ENCODE measurements around the gene TCF3.
"Not testable (repeated sequence)": the region's sequence is repeated elsewhere in the genome, so short reads cannot be mapped to it uniquely, and the experiment has no call there.

TCF3 gene

GRCh38 chr19:1652471-1653299 is at the start of gene TCF3:
Gene TCF3 (minus strand): TSS chr19:1652615. CDS start chr19:1650248, 2,367 bp downstream.
- DNase-seq (ENCODE audit: low spot score), result peak; percentile 95

- DNase-seq (ENCODE audit: low spot score), result no peak
These were observed 48.6 kb upstream of the TCF3 start for GRCh38 chr19:1700733-1701663.

- no peak for DNase-seq (ENCODE audit: low spot score)
These were observed 47.8 kb upstream of the TCF3 start for GRCh38 chr19:1699998-1700732.

- DNase-seq (ENCODE audit: low spot score), result no peak
These were observed 47.0 kb upstream of the TCF3 start for GRCh38 chr19:1699386-1699785.

- no peak for DNase-seq (ENCODE audit: low spot score)
These were observed 46.2 kb upstream of the TCF3 start for GRCh38 chr19:1698636-1699035.

GRCh38 chr19:1695481-1695880 is 43.1 kb upstream of the TCF3 start:
- not testable (repeated sequence) for DNase-seq (ENCODE audit: low spot score)

GRCh38 chr19:1691589-1692290 is 39.3 kb upstream of the TCF3 start:
- DNase-seq (ENCODE audit: low spot score), result no peak

GRCh38 chr19:1690699-1691307 is 38.4 kb upstream of the TCF3 start:
- DNase-seq (ENCODE audit: low spot score), result peak; percentile 60

- not testable (repeated sequence) for DNase-seq (ENCODE audit: low spot score)
These were observed 33.4 kb upstream of the TCF3 start for GRCh38 chr19:1685785-1686184.

- DNase-seq (ENCODE audit: low spot score), result no peak
These were observed 32.6 kb upstream of the TCF3 start for GRCh38 chr19:1685046-1685445.

GRCh38 chr19:1684573-1684912 is 32.1 kb upstream of the TCF3 start:
- DNase-seq (ENCODE audit: low spot score), result no peak

- DNase-seq (ENCODE audit: low spot score), result no peak
These were observed 31.6 kb upstream of the TCF3 start for GRCh38 chr19:1683869-1684572.

GRCh38 chr19:1680976-1681375 is 28.6 kb upstream of the TCF3 start:
- no peak for DNase-seq (ENCODE audit: low spot score)

GRCh38 chr19:1678073-1678472 is 25.7 kb upstream of the TCF3 start:
- no peak for DNase-seq (ENCODE audit: low spot score)

GRCh38 chr19:1676351-1677266 is 24.2 kb upstream of the TCF3 start:
- no peak for DNase-seq (ENCODE audit: low spot score)

- no peak for DNase-seq (ENCODE audit: low spot score)
These were observed 23.4 kb upstream of the TCF3 start for GRCh38 chr19:1675633-1676350.

GRCh38 chr19:1674293-1674679 is 21.9 kb upstream of the TCF3 start:
- DNase-seq (ENCODE audit: low spot score), result no peak

GRCh38 chr19:1673645-1674292 is 21.4 kb upstream of the TCF3 start:
- no peak for DNase-seq (ENCODE audit: low spot score)
